NCI-H1105 treated with DMSO at 0.1 percent for 48 hours (cell line): ENCODE measurements around the gene CLEC18C.
"Not testable (repeated sequence)": the region's sequence is repeated elsewhere in the genome, so short reads cannot be mapped to it uniquely, and the experiment has no call there.

Experiments used
- DNase-seq: peaks from one replicate; lab custom pipeline; 2025; lab: John Stamatoyannopoulos, UW

Gene CLEC18C

DNA sequence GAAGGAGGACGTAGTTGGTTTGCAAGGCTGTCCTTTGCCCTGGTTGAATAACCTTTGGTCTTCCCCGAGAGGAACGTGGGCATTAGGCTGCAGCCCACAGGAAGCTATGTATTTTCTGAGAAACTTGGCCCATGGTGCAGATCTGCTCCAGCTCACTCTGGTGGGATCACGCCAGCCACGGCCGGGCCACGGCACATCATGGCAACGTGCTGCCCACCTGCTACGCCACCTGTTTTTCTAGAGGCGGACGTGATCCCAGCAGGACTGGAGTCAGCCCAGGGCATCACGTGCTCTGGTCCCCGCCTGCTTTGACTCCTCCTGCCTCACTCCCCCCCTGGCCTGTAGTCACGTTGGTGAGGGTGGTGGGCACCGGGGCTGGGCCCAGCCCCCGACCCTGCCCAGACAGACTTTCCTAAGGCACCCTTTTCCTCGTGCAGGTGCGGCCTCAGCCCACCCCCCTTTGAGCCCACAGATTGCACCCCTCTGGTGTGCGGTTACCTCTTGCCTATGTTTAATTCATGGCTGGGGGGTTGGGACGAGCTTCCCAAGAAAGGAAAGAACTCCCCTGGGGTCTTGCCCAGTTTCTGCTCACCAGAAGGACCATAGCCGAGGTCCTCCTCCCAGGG lies at the start of gene CLEC18C:
TSS of gene CLEC18C (plus strand) at position 576 of the 626 bp plus-strand sequence. CDS start 492 bp downstream, outside the sequence.
- DNase-seq: not testable (repeated sequence)

DNA sequence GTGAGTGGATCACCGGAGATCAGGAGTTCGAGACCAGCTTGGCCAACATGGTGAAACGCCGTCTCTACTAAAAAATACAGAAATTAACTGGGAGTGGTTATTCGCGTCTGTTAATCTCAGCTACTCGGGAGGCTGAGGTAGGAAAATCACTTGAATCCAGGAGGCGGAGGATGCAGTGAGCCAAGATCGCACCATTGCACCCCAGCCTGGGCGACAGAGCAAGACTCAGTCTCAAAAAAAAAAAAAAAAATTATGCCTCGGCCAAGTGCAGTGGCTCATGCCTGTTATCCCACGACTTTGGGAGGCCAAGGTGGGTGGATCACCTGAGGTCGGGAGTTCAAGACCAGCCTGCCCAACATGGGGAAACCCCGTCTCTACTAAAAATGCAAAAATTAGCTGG lies 49.8 kb upstream of the CLEC18C start:
- DNase-seq: not testable (repeated sequence)

DNA sequence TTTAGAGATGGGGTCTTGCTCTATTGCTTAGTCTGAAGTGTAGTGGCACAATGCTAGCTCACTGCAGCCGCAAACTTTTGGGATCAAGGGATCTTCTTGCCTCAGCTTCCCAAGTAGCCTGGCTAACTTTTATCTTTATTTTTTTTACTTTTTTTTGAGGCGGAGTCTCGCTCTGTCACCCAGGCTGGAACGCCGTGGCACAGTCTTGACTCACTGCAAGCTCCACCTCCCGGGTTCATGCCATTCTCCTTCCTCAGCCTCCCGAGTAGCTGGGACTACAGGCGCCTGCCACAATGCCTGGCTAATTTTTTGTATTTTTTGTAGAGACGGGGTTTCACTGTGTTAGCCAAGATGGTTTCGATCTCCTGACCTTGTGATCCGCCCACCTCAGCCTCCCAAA lies 47.4 kb upstream of the CLEC18C start:
- not testable (repeated sequence) for DNase-seq

DNA sequence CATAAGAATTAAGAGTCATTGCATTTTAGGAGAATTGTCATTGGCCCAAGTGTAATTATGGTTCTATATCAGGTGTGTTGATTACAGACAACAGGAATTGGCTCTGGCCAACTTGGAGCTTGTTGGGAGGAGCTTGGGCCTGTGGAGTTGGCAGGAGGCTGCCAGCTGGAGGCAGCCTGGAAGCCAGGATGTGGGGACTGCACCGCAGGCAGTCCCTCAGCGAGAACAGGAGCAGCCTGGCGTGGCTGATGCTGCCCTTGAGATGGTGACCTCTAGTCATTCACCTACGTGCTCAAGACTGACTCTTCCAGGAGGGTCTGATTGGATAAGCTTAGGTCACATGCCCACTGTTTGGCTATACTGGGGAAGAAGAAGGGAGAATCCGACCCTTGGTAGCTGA lies 45.9 kb upstream of the CLEC18C start:
- DNase-seq: not testable (repeated sequence)

DNA sequence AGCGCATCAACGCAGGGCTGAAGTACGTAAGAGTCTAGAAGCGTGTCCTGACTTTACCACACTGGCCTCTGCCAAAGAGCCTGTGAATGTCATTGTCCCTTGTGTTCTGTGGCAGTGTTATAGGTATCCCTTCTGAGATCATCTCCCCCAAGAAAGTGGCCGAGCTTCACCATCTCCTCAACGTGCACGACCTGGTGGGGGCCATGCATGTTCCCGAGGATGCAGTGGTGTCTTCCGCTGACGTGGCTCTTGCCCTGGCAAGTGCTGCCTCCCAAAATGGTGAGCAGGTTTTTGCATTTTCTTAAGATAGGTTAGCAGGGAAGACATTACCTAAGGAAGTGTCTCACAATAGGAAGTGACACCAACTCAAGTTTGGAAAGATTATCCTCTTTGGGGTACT lies 44.7 kb upstream of the CLEC18C start:
- not testable (repeated sequence) for DNase-seq

DNA sequence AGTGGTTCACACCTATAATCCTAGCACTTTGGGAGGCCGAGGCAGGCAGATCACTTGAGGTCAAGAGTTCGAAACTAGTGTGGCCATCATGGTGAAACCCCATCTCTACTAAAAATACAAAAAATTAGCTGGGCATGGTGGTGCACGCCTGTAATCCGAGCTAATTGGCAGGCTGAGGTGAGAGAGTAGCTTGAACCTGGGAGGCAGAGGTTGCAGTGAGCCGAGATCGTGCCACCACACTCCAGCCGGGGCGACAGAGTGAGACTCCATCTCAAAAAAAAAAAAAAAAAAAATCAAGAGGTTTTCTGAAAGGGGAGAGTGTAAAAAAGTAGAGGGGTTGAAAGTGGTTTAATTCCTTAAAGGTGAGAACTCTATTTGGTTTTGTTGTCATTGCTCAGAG lies 37.8 kb upstream of the CLEC18C start:
- DNase-seq: not testable (repeated sequence)

DNA sequence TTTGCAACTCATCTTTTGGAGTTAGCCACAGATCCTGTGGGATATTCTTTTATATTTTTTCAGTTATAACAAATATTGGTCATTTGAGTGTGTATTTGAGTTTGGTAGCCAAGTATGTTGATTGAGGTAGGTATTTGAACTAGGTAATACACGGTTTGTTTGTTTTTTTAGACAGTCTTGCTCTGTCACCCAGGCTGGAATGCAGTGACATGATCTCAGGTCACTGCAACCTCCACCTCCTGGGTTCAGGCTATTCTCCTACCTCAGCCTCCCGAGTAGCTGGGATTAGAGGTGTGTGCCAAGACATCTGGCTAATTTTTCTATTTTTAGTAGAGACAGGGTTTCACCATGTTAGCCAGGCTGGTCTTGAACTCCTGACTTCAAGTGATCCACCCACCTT lies 37.0 kb upstream of the CLEC18C start:
- DNase-seq: not testable (repeated sequence)

DNA sequence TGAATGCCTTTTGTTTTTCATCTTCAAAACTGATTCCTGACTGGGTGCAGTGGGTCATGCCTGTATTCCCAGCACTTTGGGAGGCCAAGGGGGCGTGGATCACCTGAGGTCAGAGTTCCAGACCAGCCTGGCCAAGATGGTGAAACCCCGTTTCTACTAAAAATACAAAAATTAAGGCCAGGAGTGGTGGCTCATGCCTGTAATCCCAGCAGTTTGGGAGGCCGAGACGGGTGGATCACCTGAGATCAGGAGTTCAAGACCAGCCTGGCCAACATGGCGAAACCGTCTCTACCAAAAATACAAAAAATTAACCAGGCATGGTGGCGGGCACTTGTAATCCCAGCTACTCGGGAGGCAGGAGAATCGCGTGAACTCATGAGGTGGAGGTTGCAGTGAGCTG lies 30.8 kb upstream of the CLEC18C start:
- DNase-seq: not testable (repeated sequence)

DNA sequence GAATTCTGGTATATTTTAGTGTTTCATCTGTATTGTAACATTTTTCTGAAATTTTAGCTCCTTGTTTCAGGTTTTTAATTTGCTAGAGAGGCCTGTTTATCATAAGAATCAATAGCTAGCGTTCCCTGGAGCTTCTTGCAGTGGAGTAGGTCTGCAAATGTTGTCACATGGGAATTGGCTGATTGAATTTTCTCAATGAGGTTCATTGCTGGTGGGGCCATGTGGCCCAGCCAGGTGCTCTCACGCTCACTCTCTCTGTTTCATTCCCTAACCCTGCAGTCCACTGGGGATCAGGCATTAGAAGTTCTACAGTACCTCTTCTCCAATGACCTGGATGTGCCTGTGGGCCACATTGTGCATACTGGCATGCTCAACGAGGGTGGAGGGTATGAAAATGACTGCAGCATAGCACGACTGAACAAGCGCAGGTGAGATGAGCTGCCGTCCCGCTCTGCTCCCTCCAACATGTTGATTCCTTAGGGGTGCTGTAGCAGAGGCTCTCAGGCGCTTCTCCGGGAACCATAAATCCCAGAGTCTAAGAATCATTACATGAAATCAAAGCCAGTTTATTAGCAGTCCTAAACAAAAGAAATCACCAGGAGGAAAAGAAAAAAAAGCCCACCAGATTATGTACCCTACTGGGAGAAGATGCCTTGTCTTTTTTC lies 30.2 kb upstream of the CLEC18C start:
- not testable (repeated sequence) for DNase-seq

DNA sequence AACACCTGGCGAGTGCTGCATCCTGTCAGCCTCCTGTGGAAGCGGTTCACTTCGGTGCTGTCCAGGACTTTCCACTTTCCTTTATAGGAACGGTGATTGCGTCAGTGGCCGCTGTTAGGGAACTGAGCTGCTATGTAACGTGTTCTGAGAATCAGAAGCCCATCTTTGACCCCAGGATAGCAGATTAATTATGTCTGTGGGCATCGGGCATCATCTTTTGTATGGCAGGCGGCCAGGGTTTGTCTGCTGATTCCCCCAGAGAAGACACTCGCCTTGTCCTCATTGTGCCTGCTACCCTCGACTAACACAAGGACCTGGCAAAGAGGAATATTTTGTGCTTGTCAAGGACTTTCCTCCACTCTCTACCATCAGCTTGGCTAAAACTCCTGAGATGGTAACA lies 25.7 kb upstream of the CLEC18C start:
- DNase-seq: not testable (repeated sequence)

DNA sequence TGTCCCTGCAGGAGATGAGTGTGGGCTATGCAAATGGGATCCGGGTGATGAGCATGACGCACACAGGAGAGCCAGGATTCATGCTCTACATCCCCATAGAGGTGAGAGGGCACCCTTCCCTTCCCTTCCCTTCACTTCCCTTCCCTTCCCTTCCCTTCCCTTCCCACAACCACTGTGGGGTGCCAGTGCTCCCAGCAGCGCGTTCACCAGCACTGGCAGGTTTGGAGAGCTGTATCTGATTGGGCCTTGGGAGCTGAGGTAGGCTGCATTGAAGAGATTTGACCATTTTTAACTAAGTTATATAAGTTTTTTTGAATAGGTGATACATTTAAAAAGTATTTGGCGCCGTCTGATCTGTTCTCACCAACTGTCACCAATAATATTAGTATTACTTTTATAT lies 25.1 kb upstream of the CLEC18C start:
- DNase-seq: not testable (repeated sequence)

DNA sequence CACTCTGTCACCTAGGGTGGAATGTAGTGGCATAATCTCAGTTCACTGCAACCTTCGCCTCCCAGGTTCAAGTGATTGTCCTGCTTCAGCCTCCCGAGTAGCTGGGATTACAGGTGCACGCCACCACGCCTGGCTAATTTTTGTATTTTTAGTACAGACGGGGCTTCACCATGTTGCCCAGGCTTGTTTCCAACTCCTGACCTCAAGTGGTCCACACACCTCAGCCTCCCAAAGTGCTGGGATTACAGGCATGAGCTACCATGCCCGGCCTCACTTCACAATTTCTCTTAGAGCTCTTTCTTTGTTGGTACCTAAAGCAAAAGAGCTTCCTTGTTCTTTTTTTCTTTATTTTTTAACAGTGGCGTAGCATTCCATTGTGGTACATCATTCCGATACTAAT lies 24.3 kb upstream of the CLEC18C start:
- DNase-seq: not testable (repeated sequence)

DNA sequence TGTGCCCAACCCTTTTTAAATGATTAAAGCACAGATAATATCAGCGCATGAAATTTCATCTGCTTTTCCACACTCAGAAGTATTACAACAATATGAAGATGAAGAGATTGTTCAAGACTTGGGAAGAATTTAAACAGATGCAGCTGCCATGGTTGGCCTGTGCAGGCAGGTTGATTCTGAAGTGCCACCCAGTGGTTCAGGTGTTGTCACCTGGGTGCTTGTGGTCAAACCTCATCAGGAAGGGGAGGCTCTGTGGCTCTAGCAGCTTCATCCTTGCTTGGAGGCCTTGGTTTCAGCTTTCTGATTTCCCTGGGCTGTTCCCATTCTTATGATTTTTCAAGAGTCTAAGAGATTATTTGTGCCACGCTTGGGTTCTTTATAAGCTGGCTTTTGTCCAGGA lies 22.2 kb upstream of the CLEC18C start:
- DNase-seq: no peak

DNA sequence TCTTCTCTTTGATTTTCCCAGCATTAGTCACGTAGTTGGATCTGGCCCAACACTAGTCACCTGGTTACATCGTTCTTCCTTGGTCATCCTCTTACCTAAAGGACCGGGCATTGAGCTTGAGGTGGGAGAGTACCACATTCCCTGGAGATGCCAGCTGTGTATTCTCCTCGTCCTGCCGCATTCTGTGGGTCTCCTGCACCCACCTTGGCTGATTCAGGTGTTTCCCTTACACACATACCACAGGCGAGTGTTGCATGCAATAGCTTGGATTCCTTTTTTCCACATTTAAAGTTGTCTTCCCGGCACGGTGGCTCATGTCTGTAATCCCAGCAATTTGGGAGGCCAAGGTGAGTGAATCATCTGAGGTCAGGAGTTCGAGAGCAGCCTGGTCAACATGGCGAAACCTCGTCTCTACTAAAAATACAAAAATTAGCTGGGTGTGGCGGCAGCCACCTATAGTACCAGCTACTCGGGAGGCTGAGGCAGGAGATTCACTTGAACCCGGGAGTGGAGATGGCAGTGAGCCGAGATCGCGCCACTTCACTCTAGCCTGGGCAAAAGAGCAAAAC lies 21.6 kb upstream of the CLEC18C start:
- DNase-seq: no peak

DNA sequence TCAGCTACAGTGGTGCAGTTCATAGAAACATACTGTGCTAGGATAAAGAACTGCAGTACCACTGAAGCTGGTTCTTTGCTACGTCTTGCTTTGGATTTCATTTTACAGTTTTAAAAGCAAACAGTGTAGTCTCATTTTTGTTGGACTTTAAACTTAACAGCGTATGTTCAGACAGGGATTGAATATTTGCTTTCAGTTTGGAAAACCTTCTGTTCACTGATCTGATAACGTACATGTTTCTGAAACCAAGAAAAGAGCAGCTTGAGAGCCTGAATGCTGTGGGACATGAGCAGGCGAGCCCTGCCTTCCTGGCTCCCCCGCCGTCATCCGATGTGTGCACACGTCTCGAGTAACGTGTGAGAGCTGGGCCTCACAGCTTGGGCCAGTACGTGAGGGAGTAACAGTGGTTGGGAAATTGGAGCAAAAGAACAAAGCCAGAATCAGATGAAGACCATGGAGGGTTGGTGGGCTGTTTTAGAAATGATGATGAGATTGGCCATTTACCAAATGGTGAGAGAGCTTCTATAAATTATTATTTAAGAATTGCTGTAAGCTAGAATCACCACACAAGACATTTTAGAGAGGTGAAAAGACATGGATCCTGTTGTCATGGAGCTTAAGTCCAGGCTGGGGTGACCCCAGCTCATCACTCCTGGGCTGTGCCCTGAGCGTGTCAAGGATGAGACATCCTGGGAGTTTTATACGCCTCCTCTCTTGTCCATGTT lies 20.8 kb upstream of the CLEC18C start:
- no peak for DNase-seq

DNA sequence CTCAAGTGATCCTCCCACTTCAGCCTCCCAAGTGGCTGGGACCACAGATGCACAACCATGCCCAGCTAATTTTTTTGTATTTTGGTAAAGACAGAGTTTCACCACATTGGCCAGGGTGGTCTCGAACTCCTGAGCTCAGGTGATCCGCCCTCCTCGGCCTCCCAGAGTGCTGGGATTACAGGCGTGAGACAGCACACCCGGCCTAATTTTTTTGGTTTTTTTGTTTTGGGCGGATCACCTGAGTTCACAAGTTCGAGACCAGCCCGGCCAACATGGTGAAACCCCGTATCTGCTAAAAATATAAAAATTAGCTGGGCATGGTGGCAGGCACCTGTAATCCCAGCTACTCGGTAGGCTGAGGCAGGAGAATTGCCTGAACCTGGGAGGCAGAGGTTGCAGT lies 18.9 kb upstream of the CLEC18C start:
- not testable (repeated sequence) for DNase-seq

DNA sequence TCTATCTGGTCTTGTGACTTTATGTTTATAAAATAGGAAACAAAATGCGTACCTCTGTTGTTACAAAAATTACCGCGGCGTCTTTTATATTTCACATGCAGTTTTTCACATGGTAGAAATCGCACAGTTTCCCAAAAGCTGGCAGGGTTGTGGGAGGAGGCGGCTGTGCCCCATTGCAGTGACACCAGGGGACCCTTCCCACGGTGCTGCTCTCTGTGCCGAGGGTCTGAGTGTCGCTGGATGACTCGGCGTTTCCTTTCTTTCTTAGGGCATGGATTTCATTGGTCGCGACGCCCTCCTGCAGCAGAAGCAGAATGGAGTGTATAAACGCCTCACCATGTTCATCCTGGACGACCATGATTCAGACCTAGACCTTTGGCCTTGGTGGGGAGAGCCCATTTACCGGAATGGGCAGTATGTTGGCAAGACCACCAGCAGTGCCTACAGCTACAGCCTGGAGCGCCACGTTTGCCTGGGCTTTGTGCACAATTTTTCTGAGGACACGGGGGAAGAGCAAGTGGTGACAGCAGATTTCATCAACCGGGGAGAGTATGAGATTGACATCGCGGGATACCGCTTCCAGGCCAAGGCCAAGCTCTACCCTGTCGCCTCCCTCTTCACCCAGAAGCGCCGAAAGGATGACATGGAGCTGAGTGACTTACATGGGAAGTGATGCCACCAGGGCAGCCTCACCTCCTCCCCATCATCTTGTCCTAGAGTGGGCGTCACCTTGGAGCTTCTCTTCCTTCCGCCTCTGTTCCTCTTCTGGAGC lies 17.2 kb upstream of the CLEC18C start:
- DNase-seq: no peak

DNA sequence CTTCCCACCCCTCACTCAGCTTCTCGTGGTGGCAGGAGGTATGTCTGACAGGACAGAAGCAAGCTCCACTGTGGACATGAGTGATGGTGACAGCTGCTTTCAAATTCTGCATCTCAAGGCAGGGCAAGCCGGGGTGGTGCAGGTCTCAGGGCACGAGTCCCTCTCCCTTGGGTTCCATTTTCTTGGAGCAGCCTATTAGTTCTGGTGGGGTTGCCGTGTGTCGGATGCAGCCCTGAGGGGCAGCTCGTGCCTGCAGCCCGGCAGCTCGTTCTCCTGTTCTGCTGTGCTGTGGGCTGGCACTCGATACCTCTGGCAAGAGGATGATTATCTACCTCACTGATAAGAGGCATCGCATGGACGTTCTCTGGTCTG lies 16.5 kb upstream of the CLEC18C start:
- no peak for DNase-seq

DNA sequence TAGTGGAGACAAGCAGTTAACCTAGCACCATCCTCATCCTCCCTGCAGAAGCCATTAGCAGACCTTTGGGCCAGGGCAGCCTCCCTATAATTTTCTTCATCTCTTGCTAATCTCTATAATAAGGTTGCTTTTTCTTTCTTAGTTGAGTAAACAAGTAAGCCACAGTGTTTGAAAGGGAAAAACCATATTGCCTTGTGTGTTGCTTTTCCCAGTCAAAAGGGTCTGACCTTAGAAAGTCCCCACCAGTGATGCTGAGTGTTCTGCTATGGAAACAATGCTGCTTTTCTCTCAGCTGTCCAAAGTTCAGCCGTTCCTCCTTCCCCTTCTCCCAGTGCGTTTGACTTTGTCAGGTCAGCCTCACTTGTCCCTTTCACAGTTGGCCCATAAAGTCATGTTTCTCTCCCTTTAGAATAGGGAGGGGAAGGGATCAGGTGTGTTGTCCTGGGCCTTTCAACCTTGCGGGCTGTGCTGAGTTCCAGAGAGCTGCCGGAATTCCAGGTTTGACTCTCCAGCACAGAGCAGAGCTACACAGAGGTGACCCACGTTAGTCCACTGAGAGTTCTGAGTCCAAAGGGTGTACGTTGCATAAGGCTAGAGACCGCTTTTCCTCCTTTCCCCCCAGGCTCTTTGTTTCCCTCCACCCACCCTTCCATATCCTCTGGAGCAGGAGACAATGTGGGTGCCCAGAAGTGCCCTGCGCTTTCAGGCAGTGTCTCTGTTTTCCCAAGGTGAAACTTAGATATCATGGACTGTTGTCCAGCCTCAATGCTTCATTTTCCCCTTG lies 15.9 kb upstream of the CLEC18C start:
- no peak for DNase-seq

DNA sequence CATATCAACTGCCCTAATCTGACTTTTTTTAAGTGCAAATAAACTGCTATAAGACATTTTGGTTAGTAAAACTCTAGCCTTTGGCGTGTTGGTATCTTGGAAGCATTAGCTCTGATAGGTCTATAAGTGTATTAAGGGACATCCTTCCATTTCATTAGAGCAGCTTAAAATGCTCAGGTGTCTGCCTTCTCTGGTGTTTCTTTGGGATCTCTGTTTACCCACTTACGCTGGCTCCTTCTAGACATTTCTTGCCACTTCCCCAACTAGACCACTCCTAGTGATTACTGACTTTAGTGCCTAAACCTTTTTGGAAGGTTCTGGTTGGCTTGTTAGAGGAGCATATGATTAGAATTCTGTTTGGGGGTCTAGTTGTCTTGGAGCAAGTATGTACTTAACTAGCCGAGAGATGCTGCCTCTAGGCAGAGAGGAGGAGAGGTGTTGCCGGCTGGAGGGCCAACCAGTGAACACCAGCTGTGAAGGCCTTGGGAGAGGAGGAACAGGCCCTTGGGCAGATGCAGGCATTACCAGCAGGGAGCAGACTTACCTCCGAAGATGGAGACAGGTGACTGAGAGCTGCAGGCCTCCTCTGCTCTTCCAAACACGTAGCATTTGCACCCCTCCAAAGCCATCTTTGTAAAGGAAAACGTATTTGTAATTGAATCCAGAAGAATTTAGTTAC lies 15.2 kb upstream of the CLEC18C start:
- DNase-seq: no peak
